Measurements from ENCODE around the gene LAPTM5. TPM values are rescaled to one million over a fixed set of nuclear protein-coding genes. Genes with fewer than 3 reads are reported as not detected.

Gene LAPTM5
- total RNA-seq, 1 experiment from 2014 or later, result 1.9 TPM

DNA sequence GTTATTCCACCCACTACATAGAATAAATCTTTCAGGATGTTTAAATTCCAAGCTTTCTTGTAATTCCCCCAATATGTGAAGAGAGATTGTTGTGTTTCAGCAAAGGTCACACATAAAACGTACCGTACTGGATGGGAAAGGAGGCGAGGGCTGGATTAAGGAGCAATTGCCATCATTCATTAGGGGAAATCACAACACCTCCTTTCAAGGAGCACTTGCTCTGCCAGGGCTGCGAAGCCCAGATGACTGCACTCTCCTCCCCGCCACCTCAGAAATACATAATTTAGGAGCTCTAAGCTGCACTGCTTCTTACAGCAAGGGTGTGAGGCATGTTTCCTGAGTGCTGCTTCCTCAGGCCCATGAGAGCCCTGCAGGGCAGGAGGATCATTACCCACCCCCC lies 63.8 kb downstream of the LAPTM5 start:
- CTCF ChIA-PET, result no interaction called here
- Histone ChIP-seq H3K4me1 (ENCODE audit: control insufficient read depth, insufficient read depth, low read length) (no peaks in the 10 kb centered on the region), H3K36me3 (ENCODE audit: control insufficient read depth, insufficient read depth, low read length) (no peaks in the 10 kb centered on the region), H3K27me3 (ENCODE audit: control insufficient read depth, insufficient read depth, low read length) (no peaks in the 10 kb centered on the region; the same call in 1 of the 2 replicates), H3K27ac (ENCODE audit: low read length) (no peak overlapping the region), H3K4me3 (ENCODE audit: low read depth in 2 of 2, low read length in 2 of 2) (no peak overlapping the region), H3K9me3 (ENCODE audit: control insufficient read depth, insufficient read depth, low read depth, low read length) (no peaks in the 10 kb centered on the region)
- intact Hi-C loops (cut with micrococcal nuclease; ENCODE audit: unreplicated experiment) (no loop called here), in situ Hi-C loops (cut with HindIII; ENCODE audit: low pct_unique_long_range_greater_than_20kb, low sequenced_read_pairs) (no loop called here)
- no peak for DNase-seq (ENCODE audit: low read depth, low spot score)
- BruUV-seq (replicated peaks), result no TSS peak
- TF ChIP-seq TCF7L2 (IDR thresholded peaks at IDR 0.05; ENCODE audit: low read depth, low read length) (no peak), SIN3A (IDR thresholded peaks at IDR 0.05; ENCODE audit: borderline replicate concordance, insufficient read depth, low read depth, low read length) (no peak), CTCF (IDR thresholded peaks at IDR 0.05) (no peak)
- POLR2A ChIA-PET, result no interaction called here
- no peak for ATAC-seq

GRCh38 chr1:30693366-30693765 lies 64.2 kb downstream of the LAPTM5 start:
- Histone ChIP-seq H3K27me3 (ENCODE audit: control insufficient read depth, insufficient read depth, low read length) (no peaks in the 10 kb centered on the region; the same call in 1 of the 2 replicates), H3K36me3 (ENCODE audit: control insufficient read depth, insufficient read depth, low read length) (no peaks in the 10 kb centered on the region), H3K4me3 (ENCODE audit: low read depth in 2 of 2, low read length in 2 of 2) (no peak overlapping the region), H3K4me1 (ENCODE audit: control insufficient read depth, insufficient read depth, low read length) (no peaks in the 10 kb centered on the region), H3K27ac (ENCODE audit: low read length) (no peak overlapping the region), H3K9me3 (ENCODE audit: control insufficient read depth, insufficient read depth, low read depth, low read length) (no peaks in the 10 kb centered on the region)
- TF ChIP-seq REST (IDR thresholded peaks at IDR 0.05; ENCODE audit: insufficient read depth in 1 of 2, low read depth in 2 of 2, low read length in 1 of 2), result no peak
- no peak for TF ChIP-seq CTCF (IDR thresholded peaks at IDR 0.05)
- TF ChIP-seq SIN3A (IDR thresholded peaks at IDR 0.05; ENCODE audit: borderline replicate concordance, insufficient read depth, low read depth, low read length), result no peak
- TF ChIP-seq POLR2AphosphoS5 (IDR thresholded peaks at IDR 0.05; ENCODE audit: low read depth, low read length), result no peak
- ChIA-PET POLR2A (interaction anchor here (0.6 kb wide), 2 partner anchors 83 to 1307 kb away, joined by 3 read pairs; no protein-coding TSS in a partner anchor), CTCF (no interaction called here)
- in situ Hi-C loops (cut with HindIII; ENCODE audit: low pct_unique_long_range_greater_than_20kb, low sequenced_read_pairs), result no loop called here
- ATAC-seq (no peak), DNase-seq (ENCODE audit: low read depth, low spot score) (no peak)
- intact Hi-C loops (cut with micrococcal nuclease; ENCODE audit: unreplicated experiment), result no loop called here
- BruUV-seq (replicated peaks), result no TSS peak
